ENCODE data around the gene WASF2. TPM values are rescaled to one million over a fixed set of nuclear protein-coding genes. Genes with fewer than 3 reads are reported as not detected.

WASF2 gene
- total RNA-seq, 5 donors from 2014 or later (not counting 1 experiment from before 2014, with no cell fraction given) = 145 to 161 (median 156) TPM

DNA sequence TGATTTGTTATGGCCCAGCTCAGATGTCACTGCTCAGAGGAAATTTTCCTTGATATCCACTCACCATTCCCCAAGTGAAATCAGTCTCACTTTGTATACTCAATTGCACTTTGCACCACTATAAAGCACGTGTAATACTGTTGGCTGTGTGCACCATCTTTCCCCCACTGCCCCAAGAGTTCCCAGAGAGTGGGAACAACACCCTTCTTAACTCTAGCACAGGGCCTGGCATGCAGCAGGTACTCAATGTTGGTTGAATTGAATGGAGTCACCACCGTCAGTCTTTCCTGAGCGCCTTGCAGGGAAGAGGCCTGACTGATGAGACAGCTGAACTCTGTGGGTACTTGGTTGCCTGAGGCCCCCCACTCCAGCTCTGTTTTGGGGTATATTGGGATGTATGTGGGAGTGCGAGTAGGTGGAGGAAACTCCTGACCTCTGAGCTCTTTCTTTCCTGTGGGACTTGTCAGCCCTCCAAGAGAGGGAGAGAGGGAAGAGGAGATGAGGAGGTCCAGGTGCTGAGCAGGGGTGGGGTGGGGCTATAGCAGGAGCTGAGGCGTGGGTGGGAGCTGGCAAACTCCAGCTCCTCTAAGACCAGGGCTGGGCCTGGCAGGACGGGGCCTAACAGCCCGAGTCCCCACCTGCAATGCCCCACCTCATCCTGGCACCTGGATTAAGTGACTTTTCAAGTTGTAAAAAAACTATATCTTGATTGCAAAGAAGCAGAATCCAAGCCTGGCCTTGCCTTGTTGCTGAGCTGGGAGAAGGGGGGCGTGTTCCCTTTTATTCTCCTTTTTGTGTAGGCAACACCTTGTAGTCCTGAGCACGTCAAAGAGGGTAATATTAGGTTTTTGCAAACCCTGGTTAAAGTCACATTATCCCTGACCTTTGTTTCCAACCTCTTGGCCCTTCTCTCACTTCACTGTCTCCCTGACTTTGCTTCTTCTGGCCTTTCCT, 19.4 kb upstream of the WASF2 start:
- peak overlapping the region in 1 of 2 donors; percentile 36 for H3K27ac Mint-ChIP-seq
- H3K4me3 ChIP-seq (ENCODE audit: control insufficient read depth in 1 of 2, extremely low read depth in 1 of 2, low read length in 1 of 2) = no peak overlapping the region
- ATAC-seq (replicated peaks in 1 of 4) (no peak), DNase-seq (no peak)
- WGBS (ENCODE audit: insufficient coverage) = 80% methylated on average over 3 of the region's 9 CpGs
- H3K4me1 Mint-ChIP-seq = no peaks in the 10 kb centered on the region
- ChIA-PET POLR2A (no interaction called here), CTCF (interaction anchor here in 1 of 2 donors (1.1 kb wide), 1 partner anchor 19 kb away, joined by 3 read pairs; the partner anchor contains the start of gene WASF2)
- H3K36me3 ChIP-seq (ENCODE audit: control insufficient read depth in 2 of 2, extremely low read depth in 1 of 2, insufficient read depth in 1 of 2, low read length in 1 of 2) = no peaks in the 10 kb centered on the region
- no peaks in the 10 kb centered on the region for H3K27me3 Mint-ChIP-seq
- H3K9me3 Mint-ChIP-seq = no peaks in the 10 kb centered on the region
- H3K27ac ChIP-seq (ENCODE audit: low read length) = no peak overlapping the region
- H3K27me3 ChIP-seq (replicated peaks in 1 of 2; ENCODE audit: control insufficient read depth in 2 of 2, extremely low read depth in 1 of 2, insufficient read depth in 2 of 2, low read length in 1 of 2) = peaks cover 0 to 3% of the 10 kb centered on the region in 2 experiments
- H3K4me1 ChIP-seq (ENCODE audit: control insufficient read depth in 1 of 2, extremely low read depth in 1 of 2, insufficient read depth in 2 of 2, low read length in 2 of 2) = no peaks in the 10 kb centered on the region
- H3K9me3 ChIP-seq = no peaks in the 10 kb centered on the region
- H3K4me3 Mint-ChIP-seq = no peak overlapping the region
- no peaks in the 10 kb centered on the region for H3K36me3 Mint-ChIP-seq

- Histone ChIP-seq H3K36me3 (ENCODE audit: control insufficient read depth in 2 of 2, extremely low read depth in 1 of 2, insufficient read depth in 1 of 2, low read length in 1 of 2) (no peaks in the 10 kb centered on the region), H3K27ac (ENCODE audit: low read length) (no peak overlapping the region), H3K27me3 (replicated peaks in 1 of 2; ENCODE audit: control insufficient read depth in 2 of 2, extremely low read depth in 1 of 2, insufficient read depth in 2 of 2, low read length in 1 of 2) (no peaks in the 10 kb centered on the region), H3K4me1 (ENCODE audit: control insufficient read depth in 1 of 2, extremely low read depth in 1 of 2, insufficient read depth in 2 of 2, low read length in 2 of 2) (no peaks in the 10 kb centered on the region), H3K4me3 (ENCODE audit: control insufficient read depth in 1 of 2, extremely low read depth in 1 of 2, low read length in 1 of 2) (no peak overlapping the region), H3K9me3 (no peaks in the 10 kb centered on the region)
- ChIA-PET CTCF (interaction anchor here in 1 of 2 donors (0.5 kb wide), 1 partner anchor 163 kb away, joined by 8 read pairs; no protein-coding TSS in a partner anchor), POLR2A (no interaction called here)
- no peaks in the 10 kb centered on the region for H3K4me1 Mint-ChIP-seq
- WGBS (ENCODE audit: insufficient coverage) = 91% methylated on average over 6 of the region's 6 CpGs
- peak in 1 of 35 experiments; percentile 23 for DNase-seq
- H3K9me3 Mint-ChIP-seq = no peaks in the 10 kb centered on the region
- ATAC-seq (replicated peaks in 1 of 4) = peak in 1 of 4 experiments; percentile 46
- H3K27ac Mint-ChIP-seq = peak overlapping the region in 1 of 2 donors; percentile 69
- no peaks in the 10 kb centered on the region for H3K27me3 Mint-ChIP-seq
- H3K36me3 Mint-ChIP-seq = no peaks in the 10 kb centered on the region
- no peak overlapping the region for H3K4me3 Mint-ChIP-seq
Observed at GRCh38 chr1:27507960-27508665, 18.1 kb upstream of the WASF2 start.

- ChIA-PET POLR2A (no interaction called here), CTCF (interaction anchor here in 1 of 2 donors (0.6 kb wide), 1 partner anchor 318 kb away, joined by 3 read pairs; no protein-coding TSS in a partner anchor)
- Histone ChIP-seq H3K27ac (ENCODE audit: low read length) (no peak overlapping the region), H3K9me3 (no peaks in the 10 kb centered on the region), H3K27me3 (replicated peaks in 1 of 2; ENCODE audit: control insufficient read depth in 2 of 2, extremely low read depth in 1 of 2, insufficient read depth in 2 of 2, low read length in 1 of 2) (no peaks in the 10 kb centered on the region), H3K36me3 (ENCODE audit: control insufficient read depth in 2 of 2, extremely low read depth in 1 of 2, insufficient read depth in 1 of 2, low read length in 1 of 2) (no peaks in the 10 kb centered on the region), H3K4me1 (ENCODE audit: control insufficient read depth in 1 of 2, extremely low read depth in 1 of 2, insufficient read depth in 2 of 2, low read length in 2 of 2) (no peaks in the 10 kb centered on the region), H3K4me3 (ENCODE audit: control insufficient read depth in 1 of 2, extremely low read depth in 1 of 2, low read length in 1 of 2) (no peak overlapping the region)
- Mint-ChIP-seq H3K4me3 (no peak overlapping the region), H3K4me1 (no peaks in the 10 kb centered on the region), H3K36me3 (no peaks in the 10 kb centered on the region), H3K27ac (no peak overlapping the region), H3K9me3 (no peaks in the 10 kb centered on the region), H3K27me3 (no peaks in the 10 kb centered on the region)
- 100% methylated on average over 3 of the region's 6 CpGs for WGBS (ENCODE audit: insufficient coverage)
- no peak for DNase-seq
- ATAC-seq (replicated peaks in 1 of 4) = no peak
Observed at GRCh38 chr1:27506703-27507102, 16.7 kb upstream of the WASF2 start.

- H3K36me3 Mint-ChIP-seq = no peaks in the 10 kb centered on the region
- no peaks in the 10 kb centered on the region for H3K36me3 ChIP-seq (ENCODE audit: control insufficient read depth in 2 of 2, extremely low read depth in 1 of 2, insufficient read depth in 1 of 2, low read length in 1 of 2)
- CTCF ChIA-PET = interaction anchor here in 1 of 2 donors (0.6 kb wide), 1 partner anchor 144 kb away, joined by 4 read pairs; no protein-coding TSS in a partner anchor
- H3K9me3 Mint-ChIP-seq = no peaks in the 10 kb centered on the region
- no peak overlapping the region for H3K4me3 Mint-ChIP-seq
- H3K27ac Mint-ChIP-seq = no peak overlapping the region
- no peaks in the 10 kb centered on the region for H3K9me3 ChIP-seq
- no peaks in the 10 kb centered on the region for H3K4me1 Mint-ChIP-seq
- no peaks in the 10 kb centered on the region for H3K4me1 ChIP-seq (ENCODE audit: control insufficient read depth in 1 of 2, extremely low read depth in 1 of 2, insufficient read depth in 2 of 2, low read length in 2 of 2)
- POLR2A ChIA-PET = interaction anchor here (0.6 to 0.8 kb wide), 2 partner anchors 9 to 86 kb away, joined by 3 to 4 read pairs; no protein-coding TSS in a partner anchor
- DNase-seq (no peak), ATAC-seq (replicated peaks in 1 of 4) (no peak)
- H3K4me3 ChIP-seq (ENCODE audit: control insufficient read depth in 1 of 2, extremely low read depth in 1 of 2, low read length in 1 of 2) = no peak overlapping the region
- 84% methylated on average over 5 of the region's 5 CpGs for WGBS (ENCODE audit: insufficient coverage)
- no peaks in the 10 kb centered on the region for H3K27me3 Mint-ChIP-seq
- H3K27me3 ChIP-seq (replicated peaks in 1 of 2; ENCODE audit: control insufficient read depth in 2 of 2, extremely low read depth in 1 of 2, insufficient read depth in 2 of 2, low read length in 1 of 2) = no peaks in the 10 kb centered on the region
- no peak overlapping the region for H3K27ac ChIP-seq (ENCODE audit: low read length)
Observed at GRCh38 chr1:27505420-27505680, 15.4 kb upstream of the WASF2 start.

DNA sequence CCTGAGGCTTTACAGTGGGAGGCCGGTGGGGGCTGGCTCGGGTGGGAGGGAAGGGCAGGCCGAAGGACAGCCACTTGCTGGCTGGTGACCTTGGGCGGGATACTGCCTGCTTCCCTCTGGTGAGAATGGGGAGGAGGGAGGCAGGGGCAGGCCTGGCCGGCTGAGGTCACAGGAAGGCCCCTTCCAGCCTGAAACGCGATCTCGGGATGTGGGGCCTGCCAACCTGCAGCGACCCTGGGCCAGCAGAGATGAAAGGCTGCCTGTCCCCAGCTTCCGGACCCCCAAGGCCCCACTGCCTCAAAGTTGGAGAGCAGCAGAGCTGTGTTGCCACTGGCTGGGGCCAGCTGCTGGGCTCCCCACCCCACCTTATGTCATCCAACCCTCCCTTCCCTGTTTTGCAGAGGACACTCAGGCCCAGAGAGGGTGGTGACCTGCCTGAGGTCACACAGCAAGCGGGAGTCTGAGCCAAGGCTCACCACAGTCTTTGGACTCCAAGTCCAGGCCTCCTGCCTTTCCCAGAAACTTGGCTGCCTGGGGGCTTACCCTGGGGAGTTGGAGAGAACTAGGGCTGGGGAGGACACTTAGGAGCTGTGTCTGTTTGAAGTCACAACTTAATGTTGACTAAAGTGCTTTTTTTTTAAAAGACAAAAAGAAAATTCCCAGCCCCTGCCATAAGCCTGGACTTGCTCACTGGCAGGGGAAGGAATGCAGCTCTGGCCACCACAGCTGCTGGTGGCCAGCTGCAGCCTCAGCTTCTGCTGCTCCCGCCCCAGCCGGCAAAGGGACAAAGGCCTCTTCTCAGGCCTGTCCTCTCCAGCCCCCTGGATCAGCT, 14.8 kb upstream of the WASF2 start:
- CTCF ChIA-PET = interaction anchor here in 1 of 2 donors (0.6 kb wide), 1 partner anchor 145 kb away, joined by 4 read pairs; no protein-coding TSS in a partner anchor
- Mint-ChIP-seq H3K9me3 (no peaks in the 10 kb centered on the region), H3K4me3 (no peak overlapping the region), H3K27ac (no peak overlapping the region), H3K27me3 (no peaks in the 10 kb centered on the region), H3K36me3 (no peaks in the 10 kb centered on the region), H3K4me1 (no peaks in the 10 kb centered on the region)
- Histone ChIP-seq H3K4me3 (ENCODE audit: control insufficient read depth in 1 of 2, extremely low read depth in 1 of 2, low read length in 1 of 2) (no peak overlapping the region), H3K36me3 (ENCODE audit: control insufficient read depth in 2 of 2, extremely low read depth in 1 of 2, insufficient read depth in 1 of 2, low read length in 1 of 2) (no peaks in the 10 kb centered on the region), H3K9me3 (no peaks in the 10 kb centered on the region), H3K27me3 (replicated peaks in 1 of 2; ENCODE audit: control insufficient read depth in 2 of 2, extremely low read depth in 1 of 2, insufficient read depth in 2 of 2, low read length in 1 of 2) (no peaks in the 10 kb centered on the region), H3K4me1 (ENCODE audit: control insufficient read depth in 1 of 2, extremely low read depth in 1 of 2, insufficient read depth in 2 of 2, low read length in 2 of 2) (no peaks in the 10 kb centered on the region), H3K27ac (ENCODE audit: low read length) (no peak overlapping the region)
- ATAC-seq (replicated peaks in 1 of 4) = no peak
- DNase-seq = no peak
- POLR2A ChIA-PET = interaction anchor here (0.6 to 0.8 kb wide), 2 partner anchors 8 to 86 kb away, joined by 3 to 4 read pairs; no protein-coding TSS in a partner anchor
- WGBS (ENCODE audit: insufficient coverage) = 96% methylated on average over 13 of the region's 13 CpGs
